Muscle of back (tissue), 11 donors: ENCODE data around the gene DOCK8. TPM values are rescaled to one million over a fixed set of nuclear protein-coding genes. Genes with fewer than 3 reads are reported as not detected.

Experiments used
- DNase-seq, 3 donors: peaks; one replicate each; pipeline versions ENCODE4 v3.0.0 to v3.0.0-alpha.2; 2013
- polyA plus RNA-seq, 10 donors: library from polyadenylated mRNA; unstranded; fragments of 120-200 nt; gene quantifications; one replicate each; pipeline ENCODE4 v1.2.1, GENCODE V29; 2013; ENCODE audit not compliant: insufficient read length in 10 of 10

Gene DOCK8
- polyA plus RNA-seq, 10 donors, result 5.4 to 11.2 (median 7.6) TPM

- no peak for DNase-seq
Observed at GRCh38 chr9:414595-414994, 199.9 kb downstream of the DOCK8 start.

- DNase-seq, result peak; percentile 19 to 78 (median 34)
Observed at GRCh38 chr9:419571-420171, 205.0 kb downstream of the DOCK8 start.

- DNase-seq, result peak in 1 of 3 donors; percentile 17
Observed at GRCh38 chr9:421896-422295, 207.2 kb downstream of the DOCK8 start.

GRCh38 chr9:426264-426663, 211.6 kb downstream of the DOCK8 start:
- no peak for DNase-seq

GRCh38 chr9:426976-427375, 212.3 kb downstream of the DOCK8 start:
- DNase-seq, result no peak

- peak in 2 of 3 donors; percentile 28 to 56 for DNase-seq
Observed at GRCh38 chr9:431701-432100, 217.0 kb downstream of the DOCK8 start.

- no peak for DNase-seq
Observed at GRCh38 chr9:436482-436881, 221.8 kb downstream of the DOCK8 start.

GRCh38 chr9:437066-437465, 222.4 kb downstream of the DOCK8 start:
- no peak for DNase-seq

- peak; percentile 77 to 86 (median 78) for DNase-seq
Observed at GRCh38 chr9:437574-438001, 222.9 kb downstream of the DOCK8 start.

GRCh38 chr9:438066-438465, 223.4 kb downstream of the DOCK8 start:
- DNase-seq, result no peak

- peak in 1 of 3 donors; percentile 34 for DNase-seq
Observed at GRCh38 chr9:438961-439768, 224.5 kb downstream of the DOCK8 start.

GRCh38 chr9:441126-441525, 226.5 kb downstream of the DOCK8 start:
- DNase-seq, result no peak

- DNase-seq, result no peak
Observed at GRCh38 chr9:444528-444927, 229.9 kb downstream of the DOCK8 start.

GRCh38 chr9:445033-445432, 230.4 kb downstream of the DOCK8 start:
- peak; percentile 32 to 66 (median 51) for DNase-seq

- DNase-seq, result no peak
Observed at GRCh38 chr9:446074-446699, 231.5 kb downstream of the DOCK8 start.

- no peak for DNase-seq
Observed at GRCh38 chr9:447230-448025, 232.8 kb downstream of the DOCK8 start.

- no peak for DNase-seq
Observed at GRCh38 chr9:450057-450456, 235.4 kb downstream of the DOCK8 start.

- no peak for DNase-seq
Observed at GRCh38 chr9:450561-450960, 235.9 kb downstream of the DOCK8 start.

- DNase-seq, result no peak
Observed at GRCh38 chr9:453832-454231, 239.2 kb downstream of the DOCK8 start.

GRCh38 chr9:456365-456764, 241.7 kb downstream of the DOCK8 start:
- DNase-seq, result peak in 1 of 3 donors; percentile 18

GRCh38 chr9:458590-458989, 243.9 kb downstream of the DOCK8 start:
- no peak for DNase-seq
